H9 (cell line): Measurements from ENCODE around the gene DCAF6. TPM values are rescaled to one million over a fixed set of nuclear protein-coding genes. Genes with fewer than 3 reads are reported as not detected.

Experiments
- DNase-seq: peaks from one replicate; pipeline ENCODE4 v3.0.0-alpha.2; 2017
- H2AFZ ChIP-seq: one replicate; pipeline ENCODE4 v1.6.1; 2013; ENCODE audit warnings: mild to moderate bottlenecking, low read length, control low read depth, moderate library complexity
- H2AK5ac ChIP-seq: 2 replicates; pipeline ENCODE4 v1.6.1; 2013; ENCODE audit warnings: low read length, control low read depth, mixed read lengths; ENCODE audit not compliant: insufficient read length
- H2BK120ac ChIP-seq: one replicate; pipeline ENCODE4 v1.6.1; 2013; ENCODE audit warnings: low read depth, mild to moderate bottlenecking, low read length, control low read depth, inconsistent platforms; ENCODE audit not compliant: poor library complexity, severe bottlenecking
- H2BK12ac ChIP-seq: 2 replicates; pipeline ENCODE4 v1.6.1; 2013; ENCODE audit warnings: low read length, control low read depth, mixed read lengths, low read depth; ENCODE audit not compliant: insufficient read length
- H2BK15ac ChIP-seq: 2 replicates; pipeline ENCODE4 v1.6.1; 2013; ENCODE audit warnings: low read depth, low read length, control low read depth
- H2BK20ac ChIP-seq: one replicate; pipeline ENCODE4 v1.6.1; 2013; ENCODE audit warnings: low read depth, mild to moderate bottlenecking, low read length, control low read depth, inconsistent platforms; ENCODE audit not compliant: poor library complexity, severe bottlenecking
- H2BK5ac ChIP-seq: 2 replicates; pipeline ENCODE4 v1.6.1; 2013; ENCODE audit warnings: low read length, control low read depth, mixed read lengths; ENCODE audit not compliant: insufficient read length
- H3K14ac ChIP-seq: 2 replicates; pipeline ENCODE4 v1.6.1; 2013; ENCODE audit warnings: low read length, control low read depth; ENCODE audit not compliant: insufficient read depth
- H3K18ac ChIP-seq: 2 replicates; pipeline ENCODE4 v1.6.1; 2013; ENCODE audit warnings: low read depth, mild to moderate bottlenecking, mixed read lengths, low read length, control low read depth; ENCODE audit not compliant: insufficient read length
- H3K23ac ChIP-seq: 2 replicates; pipeline ENCODE4 v1.6.1; 2013; ENCODE audit warnings: low read length, control low read depth, mixed read lengths, low read depth; ENCODE audit not compliant: insufficient read length
- H3K23me2 ChIP-seq: 2 replicates; pipeline ENCODE4 v1.6.1; 2013; ENCODE audit warnings: low read depth, mild to moderate bottlenecking, mixed read lengths, low read length, control low read depth; ENCODE audit not compliant: insufficient read length, poor library complexity, severe bottlenecking
- H3K27ac ChIP-seq: 2 replicates; pipeline ENCODE4 v1.5.1; 2013; ENCODE audit warnings: low read length, control low read depth, mixed read lengths, low read depth; ENCODE audit not compliant: insufficient read length
- H3K27me3 ChIP-seq: 2 replicates; pipeline ENCODE4 v1.6.1; 2013; ENCODE audit warnings: low read length, control low read depth, inconsistent platforms; ENCODE audit not compliant: insufficient read depth
- H3K4ac ChIP-seq: 2 replicates; pipeline ENCODE4 v1.6.1; 2013; ENCODE audit warnings: low read depth, mild to moderate bottlenecking, control low read depth, inconsistent platforms, low read length, moderate library complexity
- H3K4me1 ChIP-seq: 2 replicates; pipeline ENCODE4 v1.6.1; 2013; ENCODE audit warnings: low read length, control low read depth, inconsistent platforms; ENCODE audit not compliant: insufficient read depth
- H3K4me2 ChIP-seq: 2 replicates; pipeline ENCODE4 v1.6.1; 2013; ENCODE audit warnings: low read length, control low read depth, mixed read lengths; ENCODE audit not compliant: insufficient read length, insufficient read depth
- H3K56ac ChIP-seq: 2 replicates; pipeline ENCODE4 v1.6.1; 2013; ENCODE audit warnings: low read depth, mild to moderate bottlenecking, mixed read lengths, low read length, control low read depth; ENCODE audit not compliant: insufficient read length
- H3K79me1 ChIP-seq: 2 replicates; pipeline ENCODE4 v1.6.1; 2013; ENCODE audit warnings: low read depth, mild to moderate bottlenecking, moderate library complexity, low read length, control low read depth, inconsistent platforms; ENCODE audit not compliant: insufficient read depth, poor library complexity, severe bottlenecking
- H3K79me2 ChIP-seq: 2 replicates; pipeline ENCODE4 v1.6.1; 2013; ENCODE audit warnings: low read length, control low read depth, inconsistent platforms; ENCODE audit not compliant: insufficient read depth
- H3K9ac ChIP-seq: 2 replicates; pipeline ENCODE4 v1.6.1; 2013; ENCODE audit warnings: low read length, control low read depth, mixed read lengths; ENCODE audit not compliant: insufficient read length; ENCODE audit errors: extremely low read depth
- H3K9me3 ChIP-seq: one replicate; pipeline ENCODE4 v1.6.1; 2013; ENCODE audit warnings: low read depth, low read length, inconsistent platforms; ENCODE audit not compliant: control insufficient read depth
- H3T11ph ChIP-seq: one replicate; pipeline ENCODE4 v1.6.1; 2013; ENCODE audit warnings: mild to moderate bottlenecking, low read length, control low read depth, inconsistent platforms
- H4K20me1 ChIP-seq: one replicate; pipeline ENCODE4 v1.6.1; 2013; ENCODE audit not compliant: control insufficient read depth, insufficient read length, insufficient read depth
- H4K5ac ChIP-seq: 2 replicates; pipeline ENCODE4 v1.6.1; 2013; ENCODE audit warnings: low read depth, mild to moderate bottlenecking, mixed read lengths, low read length, control low read depth; ENCODE audit not compliant: insufficient read length
- H4K8ac ChIP-seq: replicated peaks from 2 replicates; pipeline ENCODE4 v1.6.1; 2013; ENCODE audit warnings: low read length, control low read depth, mixed read lengths, low read depth; ENCODE audit not compliant: insufficient read length
- H4K91ac ChIP-seq: 2 replicates; pipeline ENCODE4 v1.6.1; 2013; ENCODE audit warnings: low read depth, mild to moderate bottlenecking, moderate library complexity, mixed read lengths, low read length, control low read depth; ENCODE audit not compliant: insufficient read length
- H3K27ac Mint-ChIP-seq, 3 experiments: 2 replicates in 2 of 3; 3 replicates in 1 of 3; pipeline ENCODE4 v1.8.0; 2020 to 2021; ENCODE audit warnings: mixed read lengths in 3 of 3, mild to moderate bottlenecking in 1 of 3, moderate library complexity in 1 of 3
- H3K27me3 Mint-ChIP-seq: 2 replicates; pipeline ENCODE4 v1.8.0; 2021; ENCODE audit warnings: low read depth, mild to moderate bottlenecking, moderate library complexity, mixed read lengths
- H3K36me3 Mint-ChIP-seq, 3 experiments: 2 replicates in 2 of 3; 3 replicates in 1 of 3; pipeline ENCODE4 v1.8.0; 2020 to 2021; ENCODE audit warnings: low read depth in 3 of 3, mixed read lengths in 3 of 3; ENCODE audit not compliant: insufficient read depth in 1 of 3
- H3K4me1 Mint-ChIP-seq, 2 experiments: 2 replicates each; pipeline ENCODE4 v1.8.0; 2020; ENCODE audit warnings: mixed read lengths in 2 of 2
- H3K4me3 Mint-ChIP-seq, 2 experiments: 2 replicates in 1 of 2; 3 replicates in 1 of 2; pipeline ENCODE4 v1.8.0; 2020 to 2021; ENCODE audit warnings: mild to moderate bottlenecking in 2 of 2, mixed read lengths in 2 of 2, moderate library complexity in 1 of 2
- H3K9me3 Mint-ChIP-seq, 2 experiments: 2 replicates in 1 of 2; 3 replicates in 1 of 2; pipeline ENCODE4 v1.8.0; 2020; ENCODE audit warnings: mild to moderate bottlenecking in 2 of 2, mixed read lengths in 2 of 2, moderate library complexity in 1 of 2
- CTCF ChIP-seq: fragments of 200-600 bp; sonication (generic); conservative IDR thresholded peaks from 3 replicates; pipeline ENCODE4 v1.8.0; 2021; ENCODE audit warnings: antibody characterized with exemption, mild to moderate bottlenecking
- WGBS: extraction: QIAGEN DNeasy Blood & Tissue Kit; methylation state at CpG from one replicate; pipeline ENCODE4 v1.1.7; 2013; ENCODE audit warnings: missing lambda C conversion rate, low lambda C conversion rate, mixed read lengths; ENCODE audit not compliant: insufficient read length; ENCODE audit errors: extremely low coverage; 5-methylcytosine and 5-hydroxymethylcytosine counted together
- total RNA-seq: library from RNA; stranded (reverse); gene quantifications from 2 replicates; pipeline ENCODE4 v1.2.1, GENCODE V29; 2021

DCAF6 gene
- total RNA-seq, 1 experiment from 2014 or later = 16.0 TPM

- no CpG with 5 or more reads among the region's 4 CpGs for WGBS
- H3K36me3 Mint-ChIP-seq = no peaks in the 10 kb centered on the region
- no peaks in the 10 kb centered on the region for H3K23me2 ChIP-seq
- H4K91ac ChIP-seq = no peak overlapping the region
- no peaks in the 10 kb centered on the region for H3K79me1 ChIP-seq
- no peaks in the 10 kb centered on the region for H3K27me3 Mint-ChIP-seq
- no peak overlapping the region for H2BK20ac ChIP-seq
- no peak overlapping the region for H2BK12ac ChIP-seq
- H3K27me3 ChIP-seq = no peaks in the 10 kb centered on the region
- H3K79me2 ChIP-seq = no peaks in the 10 kb centered on the region
- no peak overlapping the region for H2AFZ ChIP-seq
- H4K8ac ChIP-seq = no peak overlapping the region
- H2BK5ac ChIP-seq = no peak overlapping the region
- H3T11ph ChIP-seq = no peak overlapping the region
- no peak overlapping the region for H3K56ac ChIP-seq
- H3K9ac ChIP-seq = no peak overlapping the region
- no peak overlapping the region for H3K4me2 ChIP-seq
- no peak for DNase-seq
- no peak overlapping the region for H3K23ac ChIP-seq
- H2BK15ac ChIP-seq = no peak overlapping the region
- H3K4me3 Mint-ChIP-seq = no peak overlapping the region
- H3K27ac ChIP-seq = no peak overlapping the region
- no peak overlapping the region for H3K4ac ChIP-seq
- H4K20me1 ChIP-seq = no peaks in the 10 kb centered on the region
- H3K4me1 Mint-ChIP-seq = peaks cover 16 to 17% of the 10 kb centered on the region in 2 experiments
- no peaks in the 10 kb centered on the region for H3K9me3 Mint-ChIP-seq
- no peaks in the 10 kb centered on the region; the same call in 1 of the 2 replicates for H3K4me1 ChIP-seq
- no peak overlapping the region for H2AK5ac ChIP-seq
- H3K14ac ChIP-seq = no peak overlapping the region
- TF ChIP-seq CTCF = no peak
- no peak overlapping the region for H3K18ac ChIP-seq
- no peak overlapping the region for H2BK120ac ChIP-seq
- H4K5ac ChIP-seq = no peak overlapping the region
- no peak overlapping the region for H3K27ac Mint-ChIP-seq
- no peaks in the 10 kb centered on the region for H3K9me3 ChIP-seq
These were observed 35.6 kb upstream of the DCAF6 start for GRCh38 chr1:167900907-167901306.
